NCI-H1436 treated with DMSO at 0.1 percent for 48 hours (cell line): ENCODE measurements around the gene ACOT13.
"Not testable (repeated sequence)": the region's sequence is repeated elsewhere in the genome, so short reads cannot be mapped to it uniquely, and the experiment has no call there.

Experiments
- DNase-seq: peaks from one replicate; lab custom pipeline; 2025; lab: John Stamatoyannopoulos, UW

ACOT13 gene

DNA sequence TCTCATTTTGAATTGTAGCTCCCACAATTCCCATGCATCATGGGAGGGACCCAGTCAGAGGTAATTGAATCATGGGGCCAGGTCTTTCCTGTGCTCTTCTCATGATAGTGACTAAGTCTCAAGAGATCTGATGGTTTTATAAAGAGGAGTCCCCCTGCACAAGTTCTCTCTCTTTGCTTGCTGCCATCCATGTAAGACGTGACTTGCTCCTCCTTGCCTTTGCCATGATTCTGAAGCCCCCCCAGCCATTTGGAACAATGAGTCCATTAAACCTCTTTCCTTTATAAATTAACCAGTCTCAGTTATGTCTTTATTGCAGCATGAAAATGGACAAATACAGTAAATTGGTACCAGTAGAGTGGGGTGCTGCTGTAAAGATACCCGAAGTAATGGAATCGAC lies 63.8 kb downstream of the ACOT13 start:
- not testable (repeated sequence) for DNase-seq

DNA sequence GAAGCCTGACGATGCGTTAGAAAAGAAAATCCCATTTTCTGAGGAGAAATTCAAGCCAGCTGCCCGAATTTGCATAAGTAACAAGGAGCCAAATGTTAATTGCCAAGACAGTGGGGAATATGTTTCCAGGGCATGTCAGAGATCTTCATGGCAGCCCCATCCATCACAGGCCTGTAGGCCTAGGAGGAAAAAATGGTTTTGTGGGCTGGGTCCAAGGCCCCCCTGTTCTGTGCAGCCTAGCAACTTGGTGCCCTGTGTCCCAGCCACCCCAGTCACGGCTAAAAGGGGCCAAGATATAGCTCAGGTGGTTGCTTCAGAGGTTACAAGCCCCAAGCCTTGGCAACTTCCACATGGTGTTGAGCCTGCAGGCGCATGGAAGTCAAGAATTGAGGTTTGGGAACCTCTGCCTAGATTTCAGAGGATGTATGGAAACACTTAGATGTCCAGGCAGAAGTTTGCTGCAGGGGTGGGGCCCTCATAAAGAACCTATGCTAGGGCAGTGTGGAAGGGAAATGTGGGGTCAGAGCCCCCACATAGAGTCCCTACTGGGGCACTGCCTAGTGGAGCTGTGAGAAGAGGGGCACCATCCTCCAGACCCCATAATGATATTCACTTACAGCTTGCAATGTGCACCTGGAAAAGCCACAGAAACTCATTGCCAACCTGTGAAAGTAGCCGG lies 64.7 kb downstream of the ACOT13 start:
- DNase-seq: not testable (repeated sequence)

GRCh38 chr6:24734166-24734565 lies 67.3 kb downstream of the ACOT13 start:
- no peak for DNase-seq

DNA sequence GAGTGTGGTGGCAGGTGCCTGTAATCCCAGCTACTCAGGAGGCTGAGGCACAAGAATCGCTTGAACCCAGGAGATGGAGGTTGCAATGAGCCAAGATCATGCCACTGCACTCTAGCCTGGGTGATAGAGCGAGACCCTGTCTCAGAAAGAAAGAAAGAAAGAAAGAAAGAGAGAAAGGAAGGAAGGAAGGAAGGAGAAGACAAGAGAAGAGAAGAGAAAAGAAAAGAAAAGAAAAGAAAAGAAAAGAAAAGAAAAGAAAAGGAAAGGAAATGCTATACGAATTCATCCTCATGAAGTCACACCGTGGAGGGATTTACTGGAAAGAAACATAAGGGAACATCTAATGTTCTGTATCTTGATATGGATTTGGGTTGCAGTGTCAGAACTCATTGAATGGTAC lies 67.8 kb downstream of the ACOT13 start:
- not testable (repeated sequence) for DNase-seq

GRCh38 chr6:24738741-24739140 lies 71.9 kb downstream of the ACOT13 start:
- no peak for DNase-seq

DNA sequence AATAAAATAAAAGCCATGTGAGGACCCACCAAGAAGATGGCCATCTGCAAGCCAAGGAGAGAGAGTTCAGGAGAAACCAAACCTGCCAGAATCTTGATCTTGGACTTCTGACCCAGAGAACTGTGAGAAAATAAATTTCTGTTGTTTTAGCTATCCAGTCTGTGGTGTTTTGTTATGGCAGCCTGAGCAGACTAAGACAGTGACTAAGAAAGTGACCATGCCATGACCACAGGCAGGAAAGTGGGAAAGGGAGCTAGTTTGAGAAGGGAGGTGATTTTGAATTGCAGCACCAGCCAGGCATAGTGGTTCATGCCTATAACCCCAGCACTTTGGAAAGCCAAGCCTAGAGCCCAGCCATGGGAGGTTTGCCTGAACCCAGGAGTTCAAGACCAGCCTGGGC lies 74.0 kb downstream of the ACOT13 start:
- DNase-seq: no peak

GRCh38 chr6:24742216-24742738 lies 75.4 kb downstream of the ACOT13 start:
- no peak for DNase-seq

DNA sequence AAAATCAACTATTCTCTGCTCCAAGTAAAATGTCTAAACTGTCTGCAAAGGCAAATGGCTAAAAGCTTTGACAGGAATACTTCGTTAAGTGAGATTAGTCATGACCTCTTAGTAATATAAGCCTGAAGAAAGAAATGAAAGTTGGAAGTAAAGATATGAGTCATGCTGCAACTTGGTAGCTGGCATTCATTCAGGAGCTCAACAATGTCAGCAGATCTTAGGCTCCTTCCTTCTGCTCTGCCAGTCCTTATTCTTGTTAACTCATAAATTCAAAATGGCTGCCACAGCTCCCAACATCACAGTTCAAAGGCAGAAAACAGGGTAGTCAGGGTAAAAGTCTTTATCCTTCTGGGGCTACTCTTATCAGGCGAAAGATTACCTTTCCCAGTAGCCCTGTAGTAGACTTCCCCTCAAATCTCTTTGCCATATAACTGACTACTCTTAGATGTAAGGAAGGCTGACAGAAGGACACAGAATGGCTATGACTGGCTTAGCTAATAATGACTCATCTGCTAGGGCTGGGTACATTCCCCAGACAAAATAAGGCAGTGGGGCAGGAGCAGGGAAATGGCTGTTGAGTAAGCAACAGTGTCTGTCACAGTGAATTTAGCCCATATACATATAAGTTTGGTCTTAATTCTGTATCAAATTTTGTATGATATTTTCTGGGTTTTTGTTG lies 76.5 kb downstream of the ACOT13 start:
- DNase-seq: no peak

DNA sequence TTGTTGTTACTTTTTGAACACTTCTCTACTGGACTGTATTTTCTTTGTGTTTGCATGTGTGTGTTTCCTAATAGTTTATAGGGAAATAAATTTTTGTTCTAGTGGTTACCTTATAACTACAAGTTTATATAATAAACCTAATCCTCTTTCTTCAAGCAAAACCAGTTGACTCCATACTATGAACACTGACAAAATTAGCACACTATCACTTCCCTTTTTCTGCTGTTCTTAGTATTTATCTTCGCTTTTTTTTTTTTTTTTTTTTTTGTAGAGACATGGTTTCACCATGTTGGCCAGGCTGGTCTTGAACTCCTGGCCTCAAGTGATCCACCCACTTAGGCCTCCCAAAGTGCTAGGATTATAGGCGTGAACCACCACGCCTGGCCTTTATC lies 77.1 kb downstream of the ACOT13 start:
- no peak for DNase-seq

- DNase-seq: no peak
Observed at GRCh38 chr6:24744911-24745310, 78.0 kb downstream of the ACOT13 start.

DNA sequence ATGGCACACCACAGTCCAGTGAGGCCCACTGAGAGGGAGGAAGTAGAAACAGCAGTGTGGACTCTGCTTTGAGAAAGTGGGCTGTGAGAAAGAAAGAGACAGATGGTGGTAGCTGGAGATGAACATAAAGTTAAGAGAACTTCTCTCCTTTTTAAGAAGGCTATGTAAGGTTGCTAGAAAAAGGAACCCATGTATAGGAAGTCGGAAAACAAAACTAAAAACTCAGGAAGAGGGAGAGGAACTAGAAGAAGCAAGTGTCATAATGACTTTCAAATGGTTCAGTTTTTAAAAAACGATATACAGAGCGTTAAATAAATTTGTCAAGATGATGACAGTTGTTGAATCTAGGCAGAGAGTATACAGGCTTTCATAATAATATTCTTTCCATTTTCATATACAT lies 82.4 kb downstream of the ACOT13 start:
- DNase-seq: no peak

- not testable (repeated sequence) for DNase-seq
Observed at GRCh38 chr6:24750878-24751277, 84.0 kb downstream of the ACOT13 start.

DNA sequence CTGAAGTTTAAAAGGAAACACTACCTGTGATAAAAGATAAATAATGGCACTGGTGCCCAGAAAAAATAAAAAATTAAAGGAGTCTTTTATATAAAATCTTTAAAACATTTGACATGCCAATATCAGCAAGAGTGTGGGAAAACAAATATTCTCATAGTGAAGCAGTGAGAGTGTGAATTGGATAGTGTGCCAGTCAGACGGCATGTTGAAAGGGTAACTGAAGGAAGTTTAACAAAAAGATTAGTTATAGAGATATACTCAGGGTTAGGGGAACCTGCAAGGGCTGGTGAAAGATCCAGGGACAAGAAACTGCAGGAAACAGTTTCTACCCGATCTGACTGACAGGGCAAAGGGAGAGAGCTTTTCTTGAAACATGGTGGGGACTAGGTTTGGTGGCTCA lies 85.6 kb downstream of the ACOT13 start:
- DNase-seq: no peak

DNA sequence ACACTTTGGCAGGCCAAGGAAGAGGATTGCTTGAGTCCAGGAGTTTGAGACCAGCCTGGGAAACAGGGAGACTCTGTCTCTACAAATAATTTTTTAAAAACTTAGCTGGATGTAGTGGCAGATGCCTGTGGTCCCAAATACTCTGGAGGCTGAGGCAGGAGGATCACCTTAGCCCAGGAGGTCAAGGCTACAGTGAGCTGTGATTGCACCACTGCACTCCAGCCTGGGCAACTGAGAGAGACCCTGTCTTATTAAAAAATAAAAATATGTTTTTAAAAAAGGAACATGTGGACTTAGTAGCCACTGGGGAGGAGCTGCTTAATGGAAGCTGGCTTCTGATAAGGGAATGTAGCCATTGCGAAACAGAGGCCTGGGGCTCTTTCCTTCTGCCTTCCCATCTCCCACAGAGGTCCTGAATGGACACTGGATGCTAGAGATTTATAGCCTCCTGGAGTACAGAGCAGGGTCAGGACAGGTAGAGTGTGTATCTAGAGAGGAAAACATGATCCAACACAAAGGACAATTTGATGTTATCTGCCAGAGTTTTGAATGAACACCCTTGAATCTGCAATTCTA lies 86.1 kb downstream of the ACOT13 start:
- no peak for DNase-seq

DNA sequence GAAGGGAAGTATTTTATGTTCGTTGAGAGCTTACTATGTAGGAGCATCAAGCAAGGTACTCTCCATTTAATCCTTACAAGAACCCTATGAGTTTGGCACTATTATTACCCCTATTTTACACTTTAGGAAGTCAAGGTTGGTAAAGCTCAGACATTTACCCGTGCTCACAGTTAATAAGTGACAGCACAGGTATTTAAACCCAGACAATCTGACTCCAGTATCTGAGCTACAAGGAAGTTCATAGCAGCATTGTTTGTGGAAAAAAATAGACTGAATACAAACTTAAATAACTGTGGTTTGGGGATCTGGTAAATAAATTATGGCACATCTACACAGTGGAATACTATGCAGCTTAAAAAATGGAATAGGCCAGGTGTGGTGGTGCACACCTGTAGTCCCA lies 86.7 kb downstream of the ACOT13 start:
- no peak for DNase-seq

GRCh38 chr6:24754378-24754777 lies 87.5 kb downstream of the ACOT13 start:
- DNase-seq: not testable (repeated sequence)
